Measurements from ENCODE around the gene BRD4.

BRD4 gene

GRCh38 chr19:15197275-15197941 is 134.9 kb downstream of the BRD4 start:
- no peak overlapping the region for H3K4me3 ChIP-seq (ENCODE audit: low read depth, low read length)

- H3K4me3 ChIP-seq (ENCODE audit: low read depth, low read length) = peak overlapping the region; percentile 5
Observed at GRCh38 chr19:15196360-15197005, 135.9 kb downstream of the BRD4 start.

- peak overlapping the region; percentile 33 for H3K4me3 ChIP-seq (ENCODE audit: low read depth, low read length)
Observed at GRCh38 chr19:15195371-15196334, 136.7 kb downstream of the BRD4 start.

- H3K4me3 ChIP-seq (ENCODE audit: low read depth, low read length) = peak overlapping the region; percentile 37
Observed at GRCh38 chr19:15194938-15195337, 137.4 kb downstream of the BRD4 start.

GRCh38 chr19:15191982-15192381 is 140.4 kb downstream of the BRD4 start:
- no peak overlapping the region for H3K4me3 ChIP-seq (ENCODE audit: low read depth, low read length)

GRCh38 chr19:15191514-15191913 is 140.8 kb downstream of the BRD4 start:
- no peak overlapping the region for H3K4me3 ChIP-seq (ENCODE audit: low read depth, low read length)

- H3K4me3 ChIP-seq (ENCODE audit: low read depth, low read length) = no peak overlapping the region
Observed at GRCh38 chr19:15188851-15189250, 143.5 kb downstream of the BRD4 start.

- H3K4me3 ChIP-seq (ENCODE audit: low read depth, low read length) = no peak overlapping the region
Observed at GRCh38 chr19:15187026-15188007, 145.0 kb downstream of the BRD4 start.

All from iPS-11a (cell line).